ENCODE data around the gene TENT4B. TPM values are rescaled to one million over a fixed set of nuclear protein-coding genes. Genes with fewer than 3 reads are reported as not detected.

TENT4B gene
- total RNA-seq, 1 experiment from 2014 or later, result 16.9 TPM

GRCh38 chr16:50255538-50255937 lies 102.4 kb downstream of the TENT4B start:
- CTCF ChIA-PET, result no interaction called here
- Histone ChIP-seq H3K9me2 (ENCODE audit: insufficient read depth) (no peaks in the 10 kb centered on the region), H3K36me3 (ENCODE audit: control insufficient read depth in 1 of 2, insufficient read depth in 2 of 2, low read length in 2 of 2) (no peaks in the 10 kb centered on the region), H4K20me1 (ENCODE audit: insufficient read depth) (no peaks in the 10 kb centered on the region), H3K9me3 (ENCODE audit: control insufficient read depth in 1 of 2, insufficient read depth in 1 of 2, low read depth in 1 of 2, low read length in 2 of 2) (no peaks in the 10 kb centered on the region), H3K4me3 (replicated peaks in 1 of 2; ENCODE audit: low read depth in 1 of 2, low read length in 2 of 2) (no peak overlapping the region), H3K4me2 (ENCODE audit: low read length) (no peak overlapping the region), H2AFZ (ENCODE audit: low read depth, low read length, poor library complexity, severe bottlenecking) (no peak overlapping the region), H3K4me1 (ENCODE audit: control insufficient read depth in 1 of 2, insufficient read depth in 2 of 2, low read length in 2 of 2) (peaks cover 12 to 13% of the 10 kb centered on the region in 2 experiments; a peak in 3 of 4 replicates), H3K27ac (ENCODE audit: low read depth, low read length) (no peak overlapping the region), H3K27me3 (ENCODE audit: insufficient read depth, low read length) (no peaks in the 10 kb centered on the region), H3K79me2 (ENCODE audit: insufficient read depth, low read length) (no peaks in the 10 kb centered on the region), H3K9ac (ENCODE audit: low read length) (no peak overlapping the region)
- no peak for ATAC-seq
- intact Hi-C loops (cut with micrococcal nuclease), result no loop called here
- no peak for DNase-seq (ENCODE audit: low read depth, low spot score)
- POLR2A ChIA-PET, result no interaction called here
- no peak for TF ChIP-seq ELF1 (IDR thresholded peaks at IDR 0.05; ENCODE audit: borderline replicate concordance, low read depth)
- TF ChIP-seq EZH2 (IDR thresholded peaks at IDR 0.05), result no peak
- no peak for TF ChIP-seq SP1 (IDR thresholded peaks at IDR 0.05; ENCODE audit: low read depth)
- TF ChIP-seq ZBTB33 (IDR thresholded peaks at IDR 0.05; ENCODE audit: extremely low read depth, insufficient replicate concordance, low read length), result no peak
- no peak for TF ChIP-seq ZFX (IDR thresholded peaks at IDR 0.05)
- no peak for TF ChIP-seq SRF (IDR thresholded peaks at IDR 0.05; ENCODE audit: low read depth)
- no peak for TF ChIP-seq RAD21 (IDR thresholded peaks at IDR 0.05; ENCODE audit: low read depth)
- no peak for TF ChIP-seq TCF7L2 (IDR thresholded peaks at IDR 0.05; ENCODE audit: borderline replicate concordance, extremely low read depth, insufficient read depth, insufficient read length)
- TF ChIP-seq CTCF (IDR thresholded peaks at IDR 0.05 in 2 of 3, conservative IDR thresholded peaks at IDR 0.05 in 1 of 3; ENCODE audit: borderline replicate concordance in 1 of 3, insufficient read depth in 1 of 3, low read depth in 2 of 3, low read length in 2 of 3), result no peak
- TF ChIP-seq YY1 (IDR thresholded peaks at IDR 0.05; ENCODE audit: extremely low read depth, insufficient replicate concordance, low read depth, low read length), result no peak
- no peak for TF ChIP-seq REST (IDR thresholded peaks at IDR 0.05; ENCODE audit: low read depth)
- no peak for TF ChIP-seq JUND (IDR thresholded peaks at IDR 0.05)
- TF ChIP-seq EZH2phosphoT487 (IDR thresholded peaks at IDR 0.05; ENCODE audit: borderline replicate concordance), result no peak
- no peak for TF ChIP-seq CEBPB (IDR thresholded peaks at IDR 0.05; ENCODE audit: low read depth)
- TF ChIP-seq POLR2AphosphoS5 (IDR thresholded peaks at IDR 0.05; ENCODE audit: low read depth, low read length), result no peak
- TF ChIP-seq MAX (IDR thresholded peaks at IDR 0.05), result no peak
- TF ChIP-seq FOSL1 (IDR thresholded peaks at IDR 0.05; ENCODE audit: low read depth), result no peak
- no peak for TF ChIP-seq EGR1 (IDR thresholded peaks at IDR 0.05; ENCODE audit: low read depth)
- BruUV-seq (replicated peaks), result no TSS peak
- RAD21 ChIA-PET (ENCODE audit: low non-redundant PET in 1 of 2, low total read pairs in 2 of 2, uncharacterized antibody in 2 of 2, unreplicated experiment in 2 of 2), result no interaction called here

All from HCT116 (cell line).